Measurements from ENCODE around the gene C2CD4B. TPM values are rescaled to one million over a fixed set of nuclear protein-coding genes. Genes with fewer than 3 reads are reported as not detected.

C2CD4B gene
- total RNA-seq, 1 experiment from 2014 or later: not detected

DNA sequence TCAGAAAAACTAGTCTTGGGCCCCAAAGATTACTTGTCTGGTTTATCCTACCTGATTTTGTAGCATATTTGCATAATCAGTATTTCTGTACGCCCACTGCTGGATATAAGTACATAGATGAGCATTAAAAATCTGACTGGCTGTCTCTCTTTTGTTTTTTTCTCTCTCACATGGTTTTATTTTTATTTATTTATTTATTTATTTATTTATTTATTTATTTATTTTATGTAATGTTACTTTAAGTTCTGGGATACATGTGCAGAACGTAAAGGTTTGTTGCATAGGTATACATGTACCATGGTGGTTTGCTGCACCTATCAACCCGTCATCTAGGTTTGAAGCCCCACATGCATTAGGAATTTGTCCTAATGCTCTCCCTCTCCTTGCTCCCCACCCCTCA, 31.9 kb downstream of the C2CD4B start:
- H3K79me2 ChIP-seq (ENCODE audit: low read length): no peaks in the 10 kb centered on the region
- DNase-seq: no peak
- H3K4me3 ChIP-seq (ENCODE audit: low read length): no peak overlapping the region
- no peak overlapping the region for H3K9ac ChIP-seq (ENCODE audit: low read length)
- intact Hi-C loops (cut with micrococcal nuclease): no loop called here
- H3K4me1 ChIP-seq (ENCODE audit: insufficient read depth, low read length): peaks cover 16% of the 10 kb centered on the region
- H3K27ac ChIP-seq (ENCODE audit: low read length): no peak overlapping the region
- CTCF ChIA-PET: no interaction called here
- H3K36me3 ChIP-seq (ENCODE audit: low read depth, low read length): no peaks in the 10 kb centered on the region
- no peaks in the 10 kb centered on the region for H3K9me3 ChIP-seq (ENCODE audit: low read length)
- TF ChIP-seq EZH2phosphoT487 (IDR thresholded peaks at IDR 0.05; ENCODE audit: borderline replicate concordance, low read length) (no peak), EZH2 (IDR thresholded peaks at IDR 0.05; ENCODE audit: low read length, unreplicated experiment) (no peak)
- TF ChIP-seq, protein P1, sequence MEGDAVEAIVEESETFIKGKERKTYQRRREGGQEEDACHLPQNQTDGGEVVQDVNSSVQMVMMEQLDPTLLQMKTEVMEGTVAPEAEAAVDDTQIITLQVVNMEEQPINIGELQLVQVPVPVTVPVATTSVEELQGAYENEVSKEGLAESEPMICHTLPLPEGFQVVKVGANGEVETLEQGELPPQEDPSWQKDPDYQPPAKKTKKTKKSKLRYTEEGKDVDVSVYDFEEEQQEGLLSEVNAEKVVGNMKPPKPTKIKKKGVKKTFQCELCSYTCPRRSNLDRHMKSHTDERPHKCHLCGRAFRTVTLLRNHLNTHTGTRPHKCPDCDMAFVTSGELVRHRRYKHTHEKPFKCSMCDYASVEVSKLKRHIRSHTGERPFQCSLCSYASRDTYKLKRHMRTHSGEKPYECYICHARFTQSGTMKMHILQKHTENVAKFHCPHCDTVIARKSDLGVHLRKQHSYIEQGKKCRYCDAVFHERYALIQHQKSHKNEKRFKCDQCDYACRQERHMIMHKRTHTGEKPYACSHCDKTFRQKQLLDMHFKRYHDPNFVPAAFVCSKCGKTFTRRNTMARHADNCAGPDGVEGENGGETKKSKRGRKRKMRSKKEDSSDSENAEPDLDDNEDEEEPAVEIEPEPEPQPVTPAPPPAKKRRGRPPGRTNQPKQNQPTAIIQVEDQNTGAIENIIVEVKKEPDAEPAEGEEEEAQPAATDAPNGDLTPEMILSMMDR (conservative IDR thresholded peaks at IDR 0.05; ENCODE audit: low read depth, low read length): no peak
- no peaks in the 10 kb centered on the region for H3K27me3 ChIP-seq (ENCODE audit: low read length)
- H3F3A ChIP-seq (ENCODE audit: low read length, unreplicated experiment): no peaks in the 10 kb centered on the region
- no TSS peak for BruUV-seq (replicated peaks)
- no peak overlapping the region for H2AFZ ChIP-seq (ENCODE audit: low read length)
- H4K20me1 ChIP-seq (ENCODE audit: low read length): no peaks in the 10 kb centered on the region
- POLR2A ChIA-PET (ENCODE audit: unreplicated experiment): no interaction called here
- no peak for ATAC-seq
- no peak overlapping the region for H3K4me2 ChIP-seq (ENCODE audit: low read length)
- H3K9me2 ChIP-seq (replicated peaks; ENCODE audit: low read length): no peaks in the 10 kb centered on the region

DNA sequence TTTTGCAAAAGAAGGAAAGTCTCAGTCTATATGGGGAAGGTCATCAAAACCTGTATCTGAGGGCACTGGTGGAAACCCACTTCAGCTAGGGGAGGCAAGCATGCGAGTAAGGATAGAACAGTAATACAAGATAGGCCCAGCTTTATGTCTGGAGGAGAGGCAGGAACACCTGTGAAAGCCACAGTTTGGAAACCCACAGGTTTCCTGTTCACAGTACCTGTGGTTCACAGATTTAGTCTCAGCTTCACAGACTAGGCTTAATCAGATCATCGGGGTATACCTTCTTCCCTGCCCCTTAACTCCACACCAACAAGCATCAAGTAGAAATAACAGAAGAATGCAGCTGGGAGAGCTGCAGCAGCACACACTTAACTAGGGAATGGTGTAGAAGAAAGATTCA, 36.2 kb downstream of the C2CD4B start:
- no peak overlapping the region for H3K4me2 ChIP-seq (ENCODE audit: low read length)
- H4K20me1 ChIP-seq (ENCODE audit: low read length): no peaks in the 10 kb centered on the region
- no TSS peak for BruUV-seq (replicated peaks)
- DNase-seq: no peak
- H3K9me2 ChIP-seq (replicated peaks; ENCODE audit: low read length): no peaks in the 10 kb centered on the region
- no peak for ATAC-seq
- no peak overlapping the region for H2AFZ ChIP-seq (ENCODE audit: low read length)
- H3K36me3 ChIP-seq (ENCODE audit: low read depth, low read length): no peaks in the 10 kb centered on the region
- peaks cover 16% of the 10 kb centered on the region for H3K4me1 ChIP-seq (ENCODE audit: insufficient read depth, low read length)
- no peaks in the 10 kb centered on the region for H3F3A ChIP-seq (ENCODE audit: low read length, unreplicated experiment)
- no peaks in the 10 kb centered on the region for H3K9me3 ChIP-seq (ENCODE audit: low read length)
- POLR2A ChIA-PET (ENCODE audit: unreplicated experiment): no interaction called here
- no peaks in the 10 kb centered on the region for H3K79me2 ChIP-seq (ENCODE audit: low read length)
- H3K27me3 ChIP-seq (ENCODE audit: low read length): no peaks in the 10 kb centered on the region
- H3K27ac ChIP-seq (ENCODE audit: low read length): no peak overlapping the region
- no peak overlapping the region for H3K9ac ChIP-seq (ENCODE audit: low read length)
- CTCF ChIA-PET: no interaction called here
- H3K4me3 ChIP-seq (ENCODE audit: low read length): no peak overlapping the region
- TF ChIP-seq EZH2phosphoT487 (IDR thresholded peaks at IDR 0.05; ENCODE audit: borderline replicate concordance, low read length) (no peak), EZH2 (IDR thresholded peaks at IDR 0.05; ENCODE audit: low read length, unreplicated experiment) (no peak)
- TF ChIP-seq, protein P1 (conservative IDR thresholded peaks at IDR 0.05; ENCODE audit: low read depth, low read length): no peak
- intact Hi-C loops (cut with micrococcal nuclease): no loop called here

DNA sequence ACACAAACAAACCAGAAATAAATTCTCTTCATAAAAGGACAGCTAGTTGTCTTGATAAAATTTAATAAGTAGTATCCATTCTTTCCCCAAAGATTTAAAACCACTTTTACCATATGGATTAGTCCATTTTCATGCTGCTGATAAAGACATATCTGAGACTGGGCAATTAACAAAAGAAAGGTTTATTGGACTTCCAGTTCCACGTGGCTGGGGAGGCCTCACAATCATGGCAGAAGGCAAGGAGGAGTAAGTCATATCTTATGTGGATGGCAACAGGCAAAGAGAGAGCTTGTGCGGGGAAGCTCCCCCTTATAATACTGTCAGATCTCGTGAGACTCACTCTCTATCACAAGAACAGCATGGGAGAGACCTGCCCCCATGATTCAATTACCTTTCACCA, 38.7 kb downstream of the C2CD4B start:
- Histone ChIP-seq H3K27me3 (ENCODE audit: low read length) (no peaks in the 10 kb centered on the region), H3K4me2 (ENCODE audit: low read length) (no peak overlapping the region), H3F3A (ENCODE audit: low read length, unreplicated experiment) (peaks cover 3% of the 10 kb centered on the region), H3K9ac (ENCODE audit: low read length) (no peak overlapping the region), H4K20me1 (ENCODE audit: low read length) (no peaks in the 10 kb centered on the region), H2AFZ (ENCODE audit: low read length) (no peak overlapping the region), H3K79me2 (ENCODE audit: low read length) (no peaks in the 10 kb centered on the region), H3K4me1 (ENCODE audit: insufficient read depth, low read length) (peaks cover 23% of the 10 kb centered on the region), H3K36me3 (ENCODE audit: low read depth, low read length) (no peaks in the 10 kb centered on the region), H3K27ac (ENCODE audit: low read length) (no peak overlapping the region), H3K9me3 (ENCODE audit: low read length) (no peaks in the 10 kb centered on the region), H3K4me3 (ENCODE audit: low read length) (no peak overlapping the region), H3K9me2 (replicated peaks; ENCODE audit: low read length) (no peaks in the 10 kb centered on the region)
- intact Hi-C loops (cut with micrococcal nuclease): no loop called here
- ATAC-seq (no peak), DNase-seq (no peak)
- ChIA-PET CTCF (interaction anchor here (0.5 to 1.1 kb wide), 4 partner anchors 15 to 769 kb away, joined by 3 to 5 read pairs (median 4); no protein-coding TSS in a partner anchor), POLR2A (ENCODE audit: unreplicated experiment) (no interaction called here)
- BruUV-seq (replicated peaks): no TSS peak
- TF ChIP-seq, protein P1 (conservative IDR thresholded peaks at IDR 0.05; ENCODE audit: low read depth, low read length): no peak
- TF ChIP-seq EZH2 (IDR thresholded peaks at IDR 0.05; ENCODE audit: low read length, unreplicated experiment): no peak
- TF ChIP-seq EZH2phosphoT487 (IDR thresholded peaks at IDR 0.05; ENCODE audit: borderline replicate concordance, low read length): no peak

Measured in PC-3 (cell line).